WTC11 (cell line): ENCODE measurements around the gene TIMELESS.

Source experiments
- CREM ChIP-seq: sonication (generic); formaldehyde crosslinking; IDR thresholded peaks from 2 replicates; pipeline ENCODE4 v1.8.1; 2022; ENCODE audit warnings: mild to moderate bottlenecking, missing genetic modification reagents, moderate library complexity
- ELF4 ChIP-seq: sonication (generic); formaldehyde crosslinking; IDR thresholded peaks from 2 replicates; pipeline ENCODE4 v1.8.1; 2022; ENCODE audit warnings: low read depth, mild to moderate bottlenecking, moderate library complexity, missing genetic modification reagents
- GABPB1 ChIP-seq: sonication (generic); formaldehyde crosslinking; IDR thresholded peaks from 2 replicates; pipeline ENCODE4 v1.8.1; 2023; ENCODE audit warnings: mild to moderate bottlenecking, missing genetic modification reagents
- KAT7 ChIP-seq: sonication (generic); formaldehyde crosslinking; IDR thresholded peaks from 2 replicates; pipeline ENCODE4 v1.8.1; 2023; ENCODE audit warnings: missing genetic modification reagents, mild to moderate bottlenecking, borderline replicate concordance
- ZNF423 ChIP-seq: fragments of 250-450 bp; sonication (Bioruptor Pico); IDR thresholded peaks from 2 replicates; pipeline ENCODE4 v2.1.2; 2022; ENCODE audit warnings: mild to moderate bottlenecking, moderate library complexity
- TF ChIP-seq, protein P1 (sequence below): sonication (generic); formaldehyde crosslinking; IDR thresholded peaks from 2 replicates; pipeline ENCODE4 v1.8.1; 2023; ENCODE audit warnings: mild to moderate bottlenecking, missing genetic modification reagents
- TF ChIP-seq, protein P2 (sequence below): sonication (generic); formaldehyde crosslinking; IDR thresholded peaks from 2 replicates; pipeline ENCODE4 v1.8.0; 2022; ENCODE audit warnings: mild to moderate bottlenecking, missing genetic modification reagents
- TF ChIP-seq, protein P3 (sequence below): sonication (generic); formaldehyde crosslinking; IDR thresholded peaks from 2 replicates; pipeline ENCODE4 v1.8.1; 2023; ENCODE audit warnings: mild to moderate bottlenecking, missing genetic modification reagents
- TF ChIP-seq, protein P4 (sequence below): fragments of 200-600 bp; IDR thresholded peaks from 2 replicates; pipeline ENCODE4 v1.8.0; 2022; ENCODE audit warnings: antibody characterized with exemption

DNA sequence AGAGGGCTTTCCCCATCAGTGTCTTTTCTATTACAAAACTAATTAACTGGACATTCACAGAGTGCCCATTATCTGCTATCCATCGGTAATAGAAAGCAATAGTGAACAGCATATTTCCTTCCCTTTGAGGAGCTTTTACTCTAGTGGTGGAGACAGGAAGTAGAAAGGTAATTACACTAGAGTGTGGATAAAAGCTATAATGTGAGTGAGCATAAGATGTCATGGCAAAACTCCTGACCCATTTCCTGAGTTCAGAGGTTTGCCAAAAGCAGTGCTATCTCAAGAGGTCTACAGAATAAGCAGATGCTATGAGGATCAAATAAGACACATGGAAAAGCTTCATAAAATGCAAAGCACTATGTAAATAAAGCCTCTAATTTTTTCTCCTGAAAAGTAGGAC lies 24.0 kb downstream of the TIMELESS start:
- TF ChIP-seq GABPB1 (CRISPR knock-in tag) (no peak), KAT7 (no peak), ELF4 (no peak), ZNF423 (no peak), CREM (CRISPR knock-in tag) (no peak)
- TF ChIP-seq, protein P1, sequence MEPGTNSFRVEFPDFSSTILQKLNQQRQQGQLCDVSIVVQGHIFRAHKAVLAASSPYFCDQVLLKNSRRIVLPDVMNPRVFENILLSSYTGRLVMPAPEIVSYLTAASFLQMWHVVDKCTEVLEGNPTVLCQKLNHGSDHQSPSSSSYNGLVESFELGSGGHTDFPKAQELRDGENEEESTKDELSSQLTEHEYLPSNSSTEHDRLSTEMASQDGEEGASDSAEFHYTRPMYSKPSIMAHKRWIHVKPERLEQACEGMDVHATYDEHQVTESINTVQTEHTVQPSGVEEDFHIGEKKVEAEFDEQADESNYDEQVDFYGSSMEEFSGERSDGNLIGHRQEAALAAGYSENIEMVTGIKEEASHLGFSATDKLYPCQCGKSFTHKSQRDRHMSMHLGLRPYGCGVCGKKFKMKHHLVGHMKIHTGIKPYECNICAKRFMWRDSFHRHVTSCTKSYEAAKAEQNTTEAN (CRISPR knock-in tag), result no peak
- TF ChIP-seq, protein P2, sequence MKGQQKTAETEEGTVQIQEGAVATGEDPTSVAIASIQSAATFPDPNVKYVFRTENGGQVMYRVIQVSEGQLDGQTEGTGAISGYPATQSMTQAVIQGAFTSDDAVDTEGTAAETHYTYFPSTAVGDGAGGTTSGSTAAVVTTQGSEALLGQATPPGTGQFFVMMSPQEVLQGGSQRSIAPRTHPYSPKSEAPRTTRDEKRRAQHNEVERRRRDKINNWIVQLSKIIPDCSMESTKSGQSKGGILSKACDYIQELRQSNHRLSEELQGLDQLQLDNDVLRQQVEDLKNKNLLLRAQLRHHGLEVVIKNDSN, result no peak
- TF ChIP-seq, protein P3, sequence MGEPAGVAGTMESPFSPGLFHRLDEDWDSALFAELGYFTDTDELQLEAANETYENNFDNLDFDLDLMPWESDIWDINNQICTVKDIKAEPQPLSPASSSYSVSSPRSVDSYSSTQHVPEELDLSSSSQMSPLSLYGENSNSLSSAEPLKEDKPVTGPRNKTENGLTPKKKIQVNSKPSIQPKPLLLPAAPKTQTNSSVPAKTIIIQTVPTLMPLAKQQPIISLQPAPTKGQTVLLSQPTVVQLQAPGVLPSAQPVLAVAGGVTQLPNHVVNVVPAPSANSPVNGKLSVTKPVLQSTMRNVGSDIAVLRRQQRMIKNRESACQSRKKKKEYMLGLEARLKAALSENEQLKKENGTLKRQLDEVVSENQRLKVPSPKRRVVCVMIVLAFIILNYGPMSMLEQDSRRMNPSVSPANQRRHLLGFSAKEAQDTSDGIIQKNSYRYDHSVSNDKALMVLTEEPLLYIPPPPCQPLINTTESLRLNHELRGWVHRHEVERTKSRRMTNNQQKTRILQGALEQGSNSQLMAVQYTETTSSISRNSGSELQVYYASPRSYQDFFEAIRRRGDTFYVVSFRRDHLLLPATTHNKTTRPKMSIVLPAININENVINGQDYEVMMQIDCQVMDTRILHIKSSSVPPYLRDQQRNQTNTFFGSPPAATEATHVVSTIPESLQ (CRISPR knock-in tag), result no peak
- TF ChIP-seq, protein P4, sequence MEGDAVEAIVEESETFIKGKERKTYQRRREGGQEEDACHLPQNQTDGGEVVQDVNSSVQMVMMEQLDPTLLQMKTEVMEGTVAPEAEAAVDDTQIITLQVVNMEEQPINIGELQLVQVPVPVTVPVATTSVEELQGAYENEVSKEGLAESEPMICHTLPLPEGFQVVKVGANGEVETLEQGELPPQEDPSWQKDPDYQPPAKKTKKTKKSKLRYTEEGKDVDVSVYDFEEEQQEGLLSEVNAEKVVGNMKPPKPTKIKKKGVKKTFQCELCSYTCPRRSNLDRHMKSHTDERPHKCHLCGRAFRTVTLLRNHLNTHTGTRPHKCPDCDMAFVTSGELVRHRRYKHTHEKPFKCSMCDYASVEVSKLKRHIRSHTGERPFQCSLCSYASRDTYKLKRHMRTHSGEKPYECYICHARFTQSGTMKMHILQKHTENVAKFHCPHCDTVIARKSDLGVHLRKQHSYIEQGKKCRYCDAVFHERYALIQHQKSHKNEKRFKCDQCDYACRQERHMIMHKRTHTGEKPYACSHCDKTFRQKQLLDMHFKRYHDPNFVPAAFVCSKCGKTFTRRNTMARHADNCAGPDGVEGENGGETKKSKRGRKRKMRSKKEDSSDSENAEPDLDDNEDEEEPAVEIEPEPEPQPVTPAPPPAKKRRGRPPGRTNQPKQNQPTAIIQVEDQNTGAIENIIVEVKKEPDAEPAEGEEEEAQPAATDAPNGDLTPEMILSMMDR, result no peak
